ENCODE results near the gene TBC1D2. TPM values are rescaled to one million over a fixed set of nuclear protein-coding genes. Genes with fewer than 3 reads are reported as not detected.

Gene TBC1D2
- total and polyA plus RNA-seq, 7 donors, result 1.3 to 2.9 (median 2.1) TPM

DNA sequence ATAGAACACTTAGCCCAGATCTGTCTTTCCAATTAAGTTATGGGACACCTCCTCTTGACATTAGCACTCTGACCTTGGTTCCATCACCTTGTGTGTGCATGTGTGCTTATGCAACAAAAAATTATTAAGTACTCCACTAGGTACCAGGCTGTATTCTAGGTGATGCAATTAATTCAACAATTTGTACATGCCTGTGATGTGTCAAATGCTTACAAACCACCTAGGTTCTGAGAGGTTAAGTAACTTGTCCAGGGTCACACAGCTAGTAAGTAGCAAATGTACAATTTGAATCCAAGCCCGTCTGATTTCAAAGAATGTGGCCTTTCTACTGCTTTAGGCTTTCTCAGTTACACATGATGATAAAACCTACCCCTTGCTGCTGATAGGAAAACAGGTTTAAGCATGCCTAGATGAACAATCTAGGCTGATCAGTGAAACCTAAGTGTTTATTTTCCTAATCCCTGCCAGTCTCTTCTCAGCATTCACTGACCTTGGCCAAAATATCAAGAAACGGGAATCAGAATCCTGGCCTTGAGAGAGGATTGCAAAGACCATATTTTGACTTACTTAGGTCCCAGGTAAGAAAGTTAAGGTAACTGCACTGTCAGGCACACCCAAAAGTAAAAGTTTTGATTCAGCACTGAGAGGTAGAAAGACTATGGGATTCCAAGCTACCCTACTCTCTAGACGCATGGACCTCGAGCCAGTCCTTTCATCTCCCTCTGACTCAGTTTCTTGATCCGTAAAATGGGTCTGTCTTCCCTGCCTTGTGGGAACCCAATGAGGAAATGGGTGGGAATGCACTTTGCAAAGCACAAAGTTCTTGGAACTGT, 1.0 kb downstream of the TBC1D2 start:
- Histone ChIP-seq H3K27me3 (ENCODE audit: insufficient read depth in 3 of 3, low read length in 2 of 3) (no peaks in the 10 kb centered on the region), H3K9me3 (no peaks in the 10 kb centered on the region), H3K36me3 (ENCODE audit: insufficient read depth in 1 of 2, low read depth in 1 of 2) (no peaks in the 10 kb centered on the region), H3K4me3 (peak overlapping the region; percentile 93), H3K4me1 (peaks cover 6% of the 10 kb centered on the region), H3K27ac (no peak overlapping the region)
- no peak for DNase-seq
- no peak for ATAC-seq
- TF ChIP-seq, protein P1, sequence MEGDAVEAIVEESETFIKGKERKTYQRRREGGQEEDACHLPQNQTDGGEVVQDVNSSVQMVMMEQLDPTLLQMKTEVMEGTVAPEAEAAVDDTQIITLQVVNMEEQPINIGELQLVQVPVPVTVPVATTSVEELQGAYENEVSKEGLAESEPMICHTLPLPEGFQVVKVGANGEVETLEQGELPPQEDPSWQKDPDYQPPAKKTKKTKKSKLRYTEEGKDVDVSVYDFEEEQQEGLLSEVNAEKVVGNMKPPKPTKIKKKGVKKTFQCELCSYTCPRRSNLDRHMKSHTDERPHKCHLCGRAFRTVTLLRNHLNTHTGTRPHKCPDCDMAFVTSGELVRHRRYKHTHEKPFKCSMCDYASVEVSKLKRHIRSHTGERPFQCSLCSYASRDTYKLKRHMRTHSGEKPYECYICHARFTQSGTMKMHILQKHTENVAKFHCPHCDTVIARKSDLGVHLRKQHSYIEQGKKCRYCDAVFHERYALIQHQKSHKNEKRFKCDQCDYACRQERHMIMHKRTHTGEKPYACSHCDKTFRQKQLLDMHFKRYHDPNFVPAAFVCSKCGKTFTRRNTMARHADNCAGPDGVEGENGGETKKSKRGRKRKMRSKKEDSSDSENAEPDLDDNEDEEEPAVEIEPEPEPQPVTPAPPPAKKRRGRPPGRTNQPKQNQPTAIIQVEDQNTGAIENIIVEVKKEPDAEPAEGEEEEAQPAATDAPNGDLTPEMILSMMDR (IDR thresholded peaks at IDR 0.05), result no peak
- WGBS, 3 donors, result 45 to 50% (median 48%) methylated on average over 5 of the region's 5 CpGs
- intact Hi-C loops (cut with DNase I), result loop anchor here (2.0 to 10.0 kb wide), 3 partner anchors 197 to 540 kb away; partner anchors contain the start of genes NANS (in 1 of the 2) and TRMO (in 1 of the 2)

GRCh38 chr9:98253565-98253964, 1.9 kb downstream of the TBC1D2 start:
- intact Hi-C loops (cut with DNase I), result loop anchor here in 1 of 2 donors (10.0 kb wide), 1 partner anchor 539 kb away; no protein-coding TSS in a partner anchor
- H3K4me3 ChIP-seq, result no peak overlapping the region
- no peak overlapping the region for H3K27ac ChIP-seq

DNA sequence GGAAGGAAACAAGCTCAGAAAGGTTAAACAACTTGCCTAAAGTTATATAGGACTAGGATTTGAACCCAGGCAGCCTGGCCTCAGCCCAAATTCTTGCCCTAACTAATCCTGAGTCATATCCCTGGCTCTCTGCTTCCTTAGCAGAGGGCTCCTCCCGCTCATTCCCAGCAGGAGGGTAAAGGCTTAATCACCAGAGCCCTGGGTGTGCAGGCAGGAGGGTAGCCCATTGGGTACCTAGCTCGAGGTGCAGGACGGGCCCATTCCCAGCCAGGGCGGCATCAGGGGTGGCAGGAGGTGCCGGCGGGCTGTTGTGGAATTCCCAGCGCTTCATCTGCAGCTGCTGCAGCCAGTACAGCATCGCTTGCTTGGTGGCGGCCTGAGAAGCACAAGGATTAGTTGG, 3.9 kb downstream of the TBC1D2 start:
- ATAC-seq, result no peak
- H3K36me3 ChIP-seq (ENCODE audit: insufficient read depth in 1 of 2, low read depth in 1 of 2), result no peaks in the 10 kb centered on the region
- DNase-seq, result no peak
- H3K9me3 ChIP-seq, result no peaks in the 10 kb centered on the region
- H3K27me3 ChIP-seq (ENCODE audit: insufficient read depth in 3 of 3, low read length in 2 of 3), result no peaks in the 10 kb centered on the region
- no peaks in the 10 kb centered on the region for H3K4me1 ChIP-seq
- TF ChIP-seq, protein P1 (IDR thresholded peaks at IDR 0.05), result no peak
- H3K4me3 ChIP-seq, result no peak overlapping the region
- no peak overlapping the region for H3K27ac ChIP-seq
- intact Hi-C loops (cut with DNase I), result loop anchor here in 1 of 2 donors (10.0 kb wide), 1 partner anchor 537 kb away; no protein-coding TSS in a partner anchor
- WGBS, 3 donors, result 78 to 91% (median 82%) methylated on average over 9 of the region's 9 CpGs

More at GRCh38 chr9:98253565-98253964, 1.9 kb downstream of the TBC1D2 start:
- DNase-seq (no peak), ATAC-seq (no peak)
- Histone ChIP-seq H3K9me3 (no peaks in the 10 kb centered on the region), H3K4me1 (peaks cover 6% of the 10 kb centered on the region), H3K36me3 (ENCODE audit: insufficient read depth in 1 of 2, low read depth in 1 of 2) (no peaks in the 10 kb centered on the region), H3K27me3 (ENCODE audit: insufficient read depth in 3 of 3, low read length in 2 of 3) (no peaks in the 10 kb centered on the region)
- 77 to 82% (median 78%) methylated on average over 3 of the region's 3 CpGs for WGBS, 3 donors
- TF ChIP-seq, protein P1 (IDR thresholded peaks at IDR 0.05), result no peak

DNA sequence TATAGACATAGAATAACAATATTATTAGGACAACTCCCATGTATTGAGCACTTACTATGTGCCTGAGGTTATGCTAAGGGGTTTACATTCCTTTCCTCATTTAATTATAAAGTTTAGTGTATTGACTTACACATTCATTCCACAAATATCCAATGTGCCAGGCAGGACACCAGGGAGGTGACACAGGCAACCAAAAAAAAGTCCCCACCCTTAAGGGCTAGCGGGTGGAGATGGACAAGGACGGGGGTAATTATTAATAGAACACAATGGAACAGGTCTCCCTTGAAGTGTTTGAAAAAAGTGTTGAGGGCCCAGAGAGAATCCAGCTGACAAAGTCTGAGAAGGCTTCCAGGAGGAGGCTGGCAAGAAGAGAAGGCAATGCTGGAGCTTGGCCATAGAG, 5.7 kb downstream of the TBC1D2 start:
- H3K4me1 ChIP-seq, result no peaks in the 10 kb centered on the region
- DNase-seq, result no peak
- TF ChIP-seq, protein P1 (IDR thresholded peaks at IDR 0.05), result no peak
- no peak for ATAC-seq
- intact Hi-C loops (cut with DNase I), result loop anchor here in 1 of 2 donors (10.0 kb wide), 1 partner anchor 535 kb away; no protein-coding TSS in a partner anchor
- H3K4me3 ChIP-seq, result no peak overlapping the region
- H3K36me3 ChIP-seq (ENCODE audit: insufficient read depth in 1 of 2, low read depth in 1 of 2), result no peaks in the 10 kb centered on the region
- 64 to 74% (median 65%) methylated on average over 2 of the region's 2 CpGs for WGBS, 3 donors
- H3K27ac ChIP-seq, result no peak overlapping the region
- H3K9me3 ChIP-seq, result no peaks in the 10 kb centered on the region
- no peaks in the 10 kb centered on the region for H3K27me3 ChIP-seq (ENCODE audit: insufficient read depth in 3 of 3, low read length in 2 of 3)
